Testis (tissue), 2 donors: ENCODE data around the gene HSF2BP.

ENCODE experiments used
- POLR2A ChIP-seq: fragments of 450-650 bp; IDR thresholded peaks from one replicate; pipeline ENCODE4 v1.6.1; 2017; ENCODE audit warnings: antibody characterized with exemption, mild to moderate bottlenecking, moderate library complexity
- TF ChIP-seq, protein P1 (sequence below), 3 experiments: fragments of 450-650 bp in 2 of 3; fragments of 200-600 bp in 1 of 3; sonication (generic) in 1 of 3; IDR thresholded peaks; one replicate each; pipeline ENCODE4 v1.5.1; 2016 to 2019; ENCODE audit warnings: antibody characterized with exemption in 3 of 3, mild to moderate bottlenecking in 2 of 3, moderate library complexity in 1 of 3

GRCh38 chr21:43591571-43591970 lies 67.7 kb downstream of the HSF2BP start:
- TF ChIP-seq, protein P1, sequence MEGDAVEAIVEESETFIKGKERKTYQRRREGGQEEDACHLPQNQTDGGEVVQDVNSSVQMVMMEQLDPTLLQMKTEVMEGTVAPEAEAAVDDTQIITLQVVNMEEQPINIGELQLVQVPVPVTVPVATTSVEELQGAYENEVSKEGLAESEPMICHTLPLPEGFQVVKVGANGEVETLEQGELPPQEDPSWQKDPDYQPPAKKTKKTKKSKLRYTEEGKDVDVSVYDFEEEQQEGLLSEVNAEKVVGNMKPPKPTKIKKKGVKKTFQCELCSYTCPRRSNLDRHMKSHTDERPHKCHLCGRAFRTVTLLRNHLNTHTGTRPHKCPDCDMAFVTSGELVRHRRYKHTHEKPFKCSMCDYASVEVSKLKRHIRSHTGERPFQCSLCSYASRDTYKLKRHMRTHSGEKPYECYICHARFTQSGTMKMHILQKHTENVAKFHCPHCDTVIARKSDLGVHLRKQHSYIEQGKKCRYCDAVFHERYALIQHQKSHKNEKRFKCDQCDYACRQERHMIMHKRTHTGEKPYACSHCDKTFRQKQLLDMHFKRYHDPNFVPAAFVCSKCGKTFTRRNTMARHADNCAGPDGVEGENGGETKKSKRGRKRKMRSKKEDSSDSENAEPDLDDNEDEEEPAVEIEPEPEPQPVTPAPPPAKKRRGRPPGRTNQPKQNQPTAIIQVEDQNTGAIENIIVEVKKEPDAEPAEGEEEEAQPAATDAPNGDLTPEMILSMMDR (IDR thresholded peaks at IDR 0.05), result no peak
- TF ChIP-seq POLR2A, result no peak
